Fibroblast of lung (primary cell): ENCODE data around the gene AMOTL1. TPM values are rescaled to one million over a fixed set of nuclear protein-coding genes. Genes with fewer than 3 reads are reported as not detected.

Experiments
- DNase-seq, 2 donors: peaks; one replicate each; pipeline versions ENCODE4 v3.0.0 to v3.0.0-alpha.2; 2010; ENCODE audit warnings: low read depth in 2 of 2
- H2AFZ ChIP-seq: 2 replicates; pipeline ENCODE4 v1.5.1; 2012; ENCODE audit warnings: low read length, control low read depth, inconsistent platforms
- H3K27ac ChIP-seq: 2 replicates; pipeline ENCODE4 v1.5.1; 2011; ENCODE audit warnings: low read length, control low read depth; ENCODE audit not compliant: insufficient read depth
- H3K27me3 ChIP-seq: 2 replicates; pipeline ENCODE4 v1.5.1; 2011; ENCODE audit warnings: mild to moderate bottlenecking, low read length; ENCODE audit not compliant: control insufficient read depth, insufficient read depth
- H3K36me3 ChIP-seq: 2 replicates; pipeline ENCODE4 v1.5.1; 2011; ENCODE audit warnings: low read length; ENCODE audit not compliant: control insufficient read depth, insufficient read depth
- H3K4me1 ChIP-seq: 2 replicates; pipeline ENCODE4 v1.5.1; 2011; ENCODE audit warnings: low read length; ENCODE audit not compliant: control insufficient read depth, insufficient read depth; ENCODE audit errors: extremely low read depth
- H3K4me2 ChIP-seq: 2 replicates; pipeline ENCODE4 v1.5.1; 2011; ENCODE audit warnings: low read length, control low read depth; ENCODE audit not compliant: insufficient read depth; ENCODE audit errors: extremely low read depth
- H3K4me3 ChIP-seq, 4 experiments: fragments of 200-600 bp in 1 of 4; sonication (generic) in 1 of 4; replicated peaks in 1 of 4; 2 replicates each; pipeline ENCODE4 v1.5.1; 2011 to 2016; ENCODE audit warnings: low read length in 4 of 4, low read depth in 3 of 4, mild to moderate bottlenecking in 3 of 4, control low read depth in 2 of 4, inconsistent platforms in 1 of 4, mixed read lengths in 1 of 4; ENCODE audit not compliant: insufficient read depth in 1 of 4; ENCODE audit errors: control extremely low read depth in 1 of 4
- H3K79me2 ChIP-seq: 2 replicates; pipeline ENCODE4 v1.5.1; 2012; ENCODE audit warnings: mild to moderate bottlenecking, low read length, inconsistent platforms; ENCODE audit not compliant: control insufficient read depth, insufficient read depth
- H3K9ac ChIP-seq: 2 replicates; pipeline ENCODE4 v1.5.1; 2011; ENCODE audit warnings: mild to moderate bottlenecking, low read length, control low read depth; ENCODE audit not compliant: insufficient read depth
- H3K9me3 ChIP-seq: 2 replicates; pipeline ENCODE4 v1.5.1; 2012; ENCODE audit warnings: low read depth, low read length; ENCODE audit not compliant: control insufficient read depth, insufficient read depth
- H4K20me1 ChIP-seq: 2 replicates; pipeline ENCODE4 v1.5.1; 2011; ENCODE audit warnings: low read length; ENCODE audit not compliant: control insufficient read depth, insufficient read depth; ENCODE audit errors: extremely low read depth
- CTCF ChIP-seq, 2 donors: IDR thresholded peaks in 1 of 2; conservative IDR thresholded peaks in 1 of 2; 1 replicate in 1 of 2; 2 replicates in 1 of 2; pipeline ENCODE4 v1.5.1; 2011 to 2012; ENCODE audit warnings: low read length in 2 of 2, control low read depth in 1 of 2, inconsistent platforms in 1 of 2, low read depth in 1 of 2, mild to moderate bottlenecking in 1 of 2
- EZH2 ChIP-seq: IDR thresholded peaks from 2 replicates; pipeline ENCODE4 v1.5.1; 2012; ENCODE audit warnings: low read length, control low read depth, mild to moderate bottlenecking; ENCODE audit errors: missing control alignments
- polyA plus RNA-seq, 2 donors: library from polyadenylated mRNA; depleted of rRNA in 1 of 2; stranded (reverse) in 1 of 2; unstranded in 1 of 2; fragments of >200 nt; gene quantifications; 2 replicates each; pipeline ENCODE4 v1.2.1, GENCODE V29; 2011 to 2012; ENCODE audit warnings: missing spikeins in 1 of 2
- total RNA-seq: library from RNA; depleted of rRNA; stranded (reverse); fragments of >200 nt; gene quantifications from 2 replicates; pipeline ENCODE4 v1.2.1, GENCODE V29; 2014

The AMOTL1 gene
- total and polyA plus RNA-seq, 2 donors (not counting 1 experiment from before 2014, with no cell fraction given): 38.0 to 63.7 TPM

- no peaks in the 10 kb centered on the region for H3K9me3 ChIP-seq
- H3K9ac ChIP-seq: no peak overlapping the region
- no peak overlapping the region for H3K4me2 ChIP-seq
- H2AFZ ChIP-seq: no peak overlapping the region
- no peak for TF ChIP-seq CTCF (conservative IDR thresholded peaks at IDR 0.05 in 1 of 2, IDR thresholded peaks at IDR 0.05 in 1 of 2; ENCODE audit: low read depth in 1 of 2, low read length in 2 of 2)
- no peak for TF ChIP-seq EZH2
- H3K4me1 ChIP-seq: peaks cover 6% of the 10 kb centered on the region
- H3K4me3 ChIP-seq: no peak overlapping the region
- no peaks in the 10 kb centered on the region for H4K20me1 ChIP-seq
- H3K36me3 ChIP-seq: peaks cover 11% of the 10 kb centered on the region
- no peak for DNase-seq
- H3K27ac ChIP-seq: no peak overlapping the region
- no peaks in the 10 kb centered on the region for H3K27me3 ChIP-seq
- no peaks in the 10 kb centered on the region for H3K79me2 ChIP-seq
Observed at GRCh38 chr11:94821439-94821838, 53.3 kb downstream of the AMOTL1 start.

- Histone ChIP-seq H3K36me3 (peaks cover 11% of the 10 kb centered on the region), H3K79me2 (no peaks in the 10 kb centered on the region), H3K4me2 (no peak overlapping the region), H2AFZ (no peak overlapping the region), H3K4me1 (peaks cover 6% of the 10 kb centered on the region), H3K27ac (no peak overlapping the region), H3K9me3 (no peaks in the 10 kb centered on the region), H4K20me1 (no peaks in the 10 kb centered on the region), H3K9ac (no peak overlapping the region), H3K27me3 (no peaks in the 10 kb centered on the region), H3K4me3 (no peak overlapping the region)
- no peak for TF ChIP-seq CTCF (conservative IDR thresholded peaks at IDR 0.05 in 1 of 2, IDR thresholded peaks at IDR 0.05 in 1 of 2; ENCODE audit: low read depth in 1 of 2, low read length in 2 of 2)
- TF ChIP-seq EZH2: no peak
- no peak for DNase-seq
Observed at GRCh38 chr11:94822080-94822479, 53.9 kb downstream of the AMOTL1 start.

GRCh38 chr11:94823102-94823732 is 55.1 kb downstream of the AMOTL1 start:
- Histone ChIP-seq H3K4me1 (peaks cover 6% of the 10 kb centered on the region), H3K9ac (no peak overlapping the region), H3K79me2 (no peaks in the 10 kb centered on the region), H4K20me1 (no peaks in the 10 kb centered on the region), H3K27me3 (no peaks in the 10 kb centered on the region), H3K4me2 (no peak overlapping the region), H3K36me3 (peaks cover 13% of the 10 kb centered on the region), H2AFZ (no peak overlapping the region), H3K4me3 (no peak overlapping the region), H3K27ac (no peak overlapping the region), H3K9me3 (no peaks in the 10 kb centered on the region)
- DNase-seq: no peak
- TF ChIP-seq CTCF (conservative IDR thresholded peaks at IDR 0.05 in 1 of 2, IDR thresholded peaks at IDR 0.05 in 1 of 2; ENCODE audit: low read depth in 1 of 2, low read length in 2 of 2) (no peak), EZH2 (no peak)
